Fibroblast of the conjunctiva (primary cell): Measurements from ENCODE around the gene ARHGAP18.
"Not testable (repeated sequence)": the region's sequence is repeated elsewhere in the genome, so short reads cannot be mapped to it uniquely, and the experiment has no call there.

Source experiments
- DNase-seq: peaks from one replicate; pipeline ENCODE4 v3.0.0-alpha.2; 2010; ENCODE audit warnings: low read depth

ARHGAP18 gene

GRCh38 chr6:129578315-129578714 is 131.7 kb downstream of the ARHGAP18 start:
- no peak for DNase-seq

GRCh38 chr6:129577691-129578090 is 132.3 kb downstream of the ARHGAP18 start:
- no peak for DNase-seq

DNA sequence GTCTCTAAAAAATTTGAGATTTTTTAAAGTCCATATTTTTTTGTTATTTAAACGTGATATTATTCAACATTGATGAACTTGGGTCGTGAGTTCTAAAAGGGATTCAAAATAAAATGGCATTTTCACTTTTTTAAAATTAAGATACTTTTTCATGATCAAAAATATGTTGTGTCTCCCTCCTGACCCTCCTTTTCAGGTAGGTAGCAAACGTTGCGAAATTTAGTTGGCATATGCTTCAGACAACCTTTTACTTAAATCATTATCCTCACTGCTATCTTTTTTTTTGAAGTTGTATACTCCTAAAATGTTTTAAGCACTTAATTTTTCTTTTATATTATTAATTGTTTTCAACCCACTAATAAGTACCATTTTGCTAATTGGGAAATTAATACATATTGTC is 133.5 kb downstream of the ARHGAP18 start:
- DNase-seq = no peak

- DNase-seq = peak; percentile 60
Observed at GRCh38 chr6:129575378-129576118, 134.4 kb downstream of the ARHGAP18 start.

- DNase-seq = not testable (repeated sequence)
Observed at GRCh38 chr6:129574605-129575004, 135.4 kb downstream of the ARHGAP18 start.

DNA sequence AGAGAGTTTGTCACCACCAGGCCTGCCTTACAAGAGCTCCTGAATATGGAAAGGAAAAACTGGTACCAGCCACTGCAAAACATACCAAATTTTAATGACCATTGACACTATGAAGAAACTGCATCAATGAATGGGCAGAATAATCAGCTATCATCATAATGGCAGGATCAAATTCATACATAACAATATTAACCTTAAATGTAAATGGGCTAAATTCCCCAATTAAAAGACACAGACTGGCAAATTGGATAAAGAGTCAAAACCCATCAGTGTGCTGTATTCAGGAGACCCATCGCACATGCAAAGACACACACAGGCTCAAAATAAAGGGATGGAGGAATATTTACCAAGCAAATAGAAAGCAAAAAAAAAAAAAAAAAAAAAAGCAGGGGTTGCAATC is 139.0 kb downstream of the ARHGAP18 start:
- DNase-seq = not testable (repeated sequence)

GRCh38 chr6:129568015-129568414 is 142.0 kb downstream of the ARHGAP18 start:
- DNase-seq = no peak

- DNase-seq = no peak
Observed at GRCh38 chr6:129567374-129567773, 142.6 kb downstream of the ARHGAP18 start.

DNA sequence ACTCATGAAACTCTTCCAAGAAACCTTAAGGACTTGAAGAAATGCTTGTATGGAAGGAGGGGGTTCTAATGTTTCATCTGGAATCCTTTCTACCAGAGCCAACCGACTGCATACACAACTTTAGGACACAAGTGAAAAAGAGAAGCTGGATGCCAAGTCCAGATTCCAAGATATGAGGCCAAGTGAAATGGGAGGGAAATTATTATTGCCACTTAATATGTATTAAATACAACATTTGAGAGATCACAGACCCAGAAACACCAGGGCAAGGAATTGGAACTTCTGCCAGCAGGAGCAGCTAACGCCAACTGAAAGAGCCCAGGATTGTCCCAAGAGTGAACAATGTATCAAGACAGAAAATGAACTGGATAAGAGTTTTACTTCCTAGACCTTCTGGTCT is 144.2 kb downstream of the ARHGAP18 start:
- DNase-seq = no peak

DNA sequence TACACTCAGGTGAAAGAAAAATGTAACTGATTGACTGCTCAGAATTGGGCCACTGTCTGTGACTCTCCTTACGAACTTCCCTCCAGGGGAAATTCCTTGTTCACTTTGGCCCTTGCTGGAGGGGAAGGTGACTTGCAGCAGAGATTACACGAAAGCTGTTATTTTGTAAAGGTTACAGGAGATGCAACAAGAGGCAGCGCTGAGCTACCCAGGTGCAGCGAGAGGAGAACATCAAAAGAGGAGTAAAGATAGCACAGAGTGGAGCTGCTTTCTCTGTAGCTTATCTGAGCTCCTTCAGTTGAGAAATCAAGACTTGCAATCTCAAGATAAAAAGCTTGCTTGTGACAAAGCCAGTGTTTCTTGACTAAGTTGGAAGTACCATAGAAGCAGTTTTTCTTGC is 144.6 kb downstream of the ARHGAP18 start:
- DNase-seq = no peak

DNA sequence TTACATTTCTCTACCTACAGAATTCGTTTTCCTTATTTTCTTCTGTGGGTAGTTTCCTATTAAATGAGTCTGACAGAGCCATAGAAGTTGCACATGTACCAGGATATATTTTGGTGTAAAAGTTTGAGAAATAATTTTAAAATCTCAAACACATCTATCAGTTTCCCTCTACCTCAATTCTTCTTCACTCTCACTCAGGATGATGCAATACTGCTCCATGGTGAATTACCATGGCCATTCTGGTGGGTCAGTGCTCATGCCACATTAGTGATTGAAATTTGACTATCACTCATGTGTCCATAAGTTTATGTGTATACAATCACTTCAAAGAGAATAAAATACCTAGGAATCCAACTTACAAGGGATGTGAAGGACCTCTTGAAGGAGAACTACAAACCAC is 151.7 kb downstream of the ARHGAP18 start:
- no peak for DNase-seq

- DNase-seq = no peak
Observed at GRCh38 chr6:129555206-129555832, 154.7 kb downstream of the ARHGAP18 start.

- no peak for DNase-seq
Observed at GRCh38 chr6:129552413-129552812, 157.6 kb downstream of the ARHGAP18 start.

GRCh38 chr6:129551486-129551885 is 158.5 kb downstream of the ARHGAP18 start:
- DNase-seq = no peak

GRCh38 chr6:129546702-129547101 is 163.3 kb downstream of the ARHGAP18 start:
- no peak for DNase-seq

- no peak for DNase-seq
Observed at GRCh38 chr6:129544892-129545612, 164.9 kb downstream of the ARHGAP18 start.

GRCh38 chr6:129543981-129544380 is 166.0 kb downstream of the ARHGAP18 start:
- no peak for DNase-seq

GRCh38 chr6:129542705-129543104 is 167.3 kb downstream of the ARHGAP18 start:
- DNase-seq = no peak

DNA sequence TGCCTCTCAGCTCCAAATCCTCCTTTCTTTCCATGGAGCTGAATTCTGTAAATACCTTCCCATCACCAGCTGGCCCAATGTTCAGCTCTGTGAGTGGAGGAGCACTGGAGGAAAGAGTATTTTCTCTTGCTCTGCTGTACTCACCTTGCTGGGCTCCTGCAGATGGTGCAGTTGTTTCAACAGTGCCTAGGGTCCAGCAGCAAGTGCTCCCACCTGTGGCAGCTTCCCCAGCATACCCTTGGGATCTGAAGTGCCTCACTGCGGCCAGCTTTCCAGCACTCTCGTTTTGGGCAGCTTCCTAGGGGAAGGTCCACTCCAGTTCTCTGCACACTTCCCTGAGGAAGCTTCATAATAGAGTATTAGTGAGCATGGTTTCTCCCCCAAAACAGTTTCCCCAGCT is 170.9 kb downstream of the ARHGAP18 start:
- DNase-seq = no peak

- no peak for DNase-seq
Observed at GRCh38 chr6:129536271-129536670, 173.7 kb downstream of the ARHGAP18 start.

- DNase-seq = no peak
Observed at GRCh38 chr6:129534926-129535325, 175.1 kb downstream of the ARHGAP18 start.
